Astrocyte (in vitro differentiated cells and primary cell): ENCODE results near the gene PTPRE.

Experiments
- EZH2 ChIP-seq: IDR thresholded peaks from 2 replicates; pipeline ENCODE4 v1.6.1; 2012; ENCODE audit warnings: mild to moderate bottlenecking, low read length, inconsistent platforms; ENCODE audit not compliant: insufficient read depth
- TF ChIP-seq, protein P1 (sequence below): IDR thresholded peaks from 2 replicates; pipeline ENCODE4 v1.5.1; 2011; ENCODE audit warnings: low read depth, mild to moderate bottlenecking, inconsistent platforms, low read length, moderate library complexity; ENCODE audit not compliant: insufficient read depth

DNA sequence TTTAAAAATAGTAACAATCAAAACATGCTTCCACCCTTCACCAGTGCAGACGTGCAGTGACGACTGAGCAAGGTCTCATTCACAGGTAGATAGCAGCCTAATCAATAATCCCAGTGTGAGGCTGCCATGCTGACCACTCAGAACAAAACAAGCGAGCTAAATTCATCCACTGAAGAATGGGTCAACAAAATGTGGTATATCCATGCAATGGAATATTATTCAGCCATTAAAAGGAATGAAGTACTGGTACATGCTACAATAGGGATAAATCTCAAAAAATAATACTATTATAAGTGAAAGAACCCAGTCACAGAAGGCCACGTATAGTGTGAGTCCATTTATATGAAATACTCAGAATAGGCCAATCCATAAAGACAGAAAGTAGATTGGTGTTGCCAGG lies 74.0 kb downstream of the PTPRE start:
- TF ChIP-seq, protein P1, sequence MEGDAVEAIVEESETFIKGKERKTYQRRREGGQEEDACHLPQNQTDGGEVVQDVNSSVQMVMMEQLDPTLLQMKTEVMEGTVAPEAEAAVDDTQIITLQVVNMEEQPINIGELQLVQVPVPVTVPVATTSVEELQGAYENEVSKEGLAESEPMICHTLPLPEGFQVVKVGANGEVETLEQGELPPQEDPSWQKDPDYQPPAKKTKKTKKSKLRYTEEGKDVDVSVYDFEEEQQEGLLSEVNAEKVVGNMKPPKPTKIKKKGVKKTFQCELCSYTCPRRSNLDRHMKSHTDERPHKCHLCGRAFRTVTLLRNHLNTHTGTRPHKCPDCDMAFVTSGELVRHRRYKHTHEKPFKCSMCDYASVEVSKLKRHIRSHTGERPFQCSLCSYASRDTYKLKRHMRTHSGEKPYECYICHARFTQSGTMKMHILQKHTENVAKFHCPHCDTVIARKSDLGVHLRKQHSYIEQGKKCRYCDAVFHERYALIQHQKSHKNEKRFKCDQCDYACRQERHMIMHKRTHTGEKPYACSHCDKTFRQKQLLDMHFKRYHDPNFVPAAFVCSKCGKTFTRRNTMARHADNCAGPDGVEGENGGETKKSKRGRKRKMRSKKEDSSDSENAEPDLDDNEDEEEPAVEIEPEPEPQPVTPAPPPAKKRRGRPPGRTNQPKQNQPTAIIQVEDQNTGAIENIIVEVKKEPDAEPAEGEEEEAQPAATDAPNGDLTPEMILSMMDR: no peak
- TF ChIP-seq EZH2: no peak
